Measurements from ENCODE around the gene RNF150. TPM values are rescaled to one million over a fixed set of nuclear protein-coding genes. Genes with fewer than 3 reads are reported as not detected.

RNF150 gene
- total and polyA plus RNA-seq, 2 experiments from 2014 or later = 4.2 to 9.2 TPM

GRCh38 chr4:141120036-141120593 lies 13.2 kb downstream of the RNF150 start:
- no peaks in the 10 kb centered on the region for H4K20me1 ChIP-seq (ENCODE audit: insufficient read depth, poor library complexity, severe bottlenecking)
- H3K27ac ChIP-seq = no peak overlapping the region
- DNase-seq (ENCODE audit: low spot score) = no peak
- TF ChIP-seq CTCF (IDR thresholded peaks at IDR 0.05; ENCODE audit: poor library complexity) (no peak), EZH2 (IDR thresholded peaks at IDR 0.05; ENCODE audit: borderline replicate concordance) (no peak), EZH2phosphoT487 (IDR thresholded peaks at IDR 0.05; ENCODE audit: low read depth, severe bottlenecking, unreplicated experiment) (no peak)
- H2AFZ ChIP-seq = no peak overlapping the region
- H3K9me2 ChIP-seq (replicated peaks; ENCODE audit: insufficient read depth) = no peaks in the 10 kb centered on the region
- peaks cover 2% of the 10 kb centered on the region for H3K79me2 ChIP-seq
- no peaks in the 10 kb centered on the region for H3K4me1 ChIP-seq (ENCODE audit: insufficient read depth)
- no peaks in the 10 kb centered on the region for H3K36me3 ChIP-seq (replicated peaks; ENCODE audit: insufficient read depth, low read depth)
- H3K4me3 ChIP-seq = no peak overlapping the region
- H3K9me3 ChIP-seq (ENCODE audit: low read depth) = no peaks in the 10 kb centered on the region
- no peaks in the 10 kb centered on the region for H3K27me3 ChIP-seq
- WGBS (ENCODE audit: low lambda C conversion rate, missing lambda C conversion rate) = 88% methylated on average over 5 of the region's 5 CpGs
- no peak overlapping the region for H3K4me2 ChIP-seq

DNA sequence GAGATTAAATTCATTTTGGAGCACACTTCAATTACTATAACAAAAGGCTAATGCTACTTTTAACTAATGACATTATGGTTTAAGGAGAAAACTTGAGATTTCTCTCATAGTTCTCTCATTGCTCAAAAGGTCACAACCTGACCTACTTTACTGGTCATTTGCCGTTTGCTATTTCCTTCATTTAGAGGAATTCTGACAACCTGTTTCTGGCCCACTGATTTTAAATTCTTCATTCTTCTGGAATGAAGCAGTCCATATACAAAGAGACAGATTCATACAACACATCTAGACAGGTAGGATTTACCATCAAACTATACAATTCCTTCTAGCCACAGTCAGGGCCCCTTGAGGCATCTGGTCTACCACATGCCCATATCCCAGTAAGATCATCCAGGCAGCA lies 14.2 kb downstream of the RNF150 start:
- no peaks in the 10 kb centered on the region for H3K36me3 ChIP-seq (replicated peaks; ENCODE audit: insufficient read depth, low read depth)
- H3K27me3 ChIP-seq = no peaks in the 10 kb centered on the region
- no peaks in the 10 kb centered on the region for H3K9me3 ChIP-seq (ENCODE audit: low read depth)
- DNase-seq (ENCODE audit: low spot score) = no peak
- no peak overlapping the region for H2AFZ ChIP-seq
- TF ChIP-seq EZH2phosphoT487 (IDR thresholded peaks at IDR 0.05; ENCODE audit: low read depth, severe bottlenecking, unreplicated experiment) = no peak
- TF ChIP-seq EZH2 (IDR thresholded peaks at IDR 0.05; ENCODE audit: borderline replicate concordance) = no peak
- no peak for TF ChIP-seq CTCF (IDR thresholded peaks at IDR 0.05; ENCODE audit: poor library complexity)
- no peaks in the 10 kb centered on the region for H3K9me2 ChIP-seq (replicated peaks; ENCODE audit: insufficient read depth)
- no peaks in the 10 kb centered on the region for H4K20me1 ChIP-seq (ENCODE audit: insufficient read depth, poor library complexity, severe bottlenecking)
- H3K4me1 ChIP-seq (ENCODE audit: insufficient read depth) = no peaks in the 10 kb centered on the region
- 90% methylated on average over 1 of the region's 1 CpG for WGBS (ENCODE audit: low lambda C conversion rate, missing lambda C conversion rate)
- H3K79me2 ChIP-seq = peaks cover 2% of the 10 kb centered on the region
- no peak overlapping the region for H3K4me3 ChIP-seq
- H3K27ac ChIP-seq = no peak overlapping the region
- H3K4me2 ChIP-seq = no peak overlapping the region

- H3K9me3 ChIP-seq (ENCODE audit: low read depth) = no peaks in the 10 kb centered on the region
- H3K4me1 ChIP-seq (ENCODE audit: insufficient read depth) = no peaks in the 10 kb centered on the region
- no peaks in the 10 kb centered on the region for H4K20me1 ChIP-seq (ENCODE audit: insufficient read depth, poor library complexity, severe bottlenecking)
- no peak overlapping the region for H3K4me2 ChIP-seq
- 94% methylated on average over 2 of the region's 2 CpGs for WGBS (ENCODE audit: low lambda C conversion rate, missing lambda C conversion rate)
- H3K27ac ChIP-seq = no peak overlapping the region
- H3K27me3 ChIP-seq = no peaks in the 10 kb centered on the region
- H3K79me2 ChIP-seq = peaks cover 2% of the 10 kb centered on the region
- H3K9me2 ChIP-seq (replicated peaks; ENCODE audit: insufficient read depth) = no peaks in the 10 kb centered on the region
- no peak overlapping the region for H2AFZ ChIP-seq
- no peak for DNase-seq (ENCODE audit: low spot score)
- H3K4me3 ChIP-seq = no peak overlapping the region
- no peak for TF ChIP-seq EZH2phosphoT487 (IDR thresholded peaks at IDR 0.05; ENCODE audit: low read depth, severe bottlenecking, unreplicated experiment)
- TF ChIP-seq CTCF (IDR thresholded peaks at IDR 0.05; ENCODE audit: poor library complexity) = no peak
- no peak for TF ChIP-seq EZH2 (IDR thresholded peaks at IDR 0.05; ENCODE audit: borderline replicate concordance)
- no peaks in the 10 kb centered on the region for H3K36me3 ChIP-seq (replicated peaks; ENCODE audit: insufficient read depth, low read depth)
Measured at GRCh38 chr4:141118381-141118780, 14.9 kb downstream of the RNF150 start.
